HG03045 (cell line): ENCODE measurements around the gene SNAPIN.

ENCODE experiments used
- ATAC-seq: cut with Tn5 transposase; IDR thresholded peaks from one replicate; pipeline ENCODE4 v1.9.1; 2021; ENCODE audit warnings: mild to moderate bottlenecking, moderate library complexity; ENCODE audit not compliant: unreplicated experiment

Gene SNAPIN

GRCh38 chr1:153673511-153673910, 15.0 kb downstream of the SNAPIN start:
- no peak for ATAC-seq

GRCh38 chr1:153677718-153678518, 19.4 kb downstream of the SNAPIN start:
- ATAC-seq, result no peak

GRCh38 chr1:153678519-153679336, 20.2 kb downstream of the SNAPIN start, which contains the start of gene NPR1:
Gene NPR1, plus strand, starts transcription at chr1:153678688. Its CDS starts 421 bp downstream, at chr1:153679109.
- ATAC-seq, result no peak

- no peak for ATAC-seq
These were observed 21.0 kb downstream of the SNAPIN start for GRCh38 chr1:153679337-153680119.

GRCh38 chr1:153680120-153680403, 21.6 kb downstream of the SNAPIN start:
- no peak for ATAC-seq

GRCh38 chr1:153682730-153683129, 24.2 kb downstream of the SNAPIN start:
- no peak for ATAC-seq

- no peak for ATAC-seq
These were observed 25.4 kb downstream of the SNAPIN start for GRCh38 chr1:153683854-153684253.

GRCh38 chr1:153684892-153685291, 26.4 kb downstream of the SNAPIN start:
- ATAC-seq, result no peak

- ATAC-seq, result no peak
These were observed 27.2 kb downstream of the SNAPIN start for GRCh38 chr1:153685544-153686340.

GRCh38 chr1:153687346-153688125, 29.0 kb downstream of the SNAPIN start:
- no peak for ATAC-seq

- no peak for ATAC-seq
These were observed 29.8 kb downstream of the SNAPIN start for GRCh38 chr1:153688276-153688675.

- ATAC-seq, result no peak
These were observed 30.3 kb downstream of the SNAPIN start for GRCh38 chr1:153688736-153689328.

GRCh38 chr1:153693466-153693865, 35.0 kb downstream of the SNAPIN start:
- ATAC-seq, result no peak

GRCh38 chr1:153696741-153697140, 38.2 kb downstream of the SNAPIN start:
- no peak for ATAC-seq

GRCh38 chr1:153697191-153698019, 38.9 kb downstream of the SNAPIN start:
- no peak for ATAC-seq

GRCh38 chr1:153698020-153698922, 39.8 kb downstream of the SNAPIN start:
- no peak for ATAC-seq

GRCh38 chr1:153698923-153699714, 40.6 kb downstream of the SNAPIN start:
- ATAC-seq, result no peak
